Measurements from ENCODE around the gene ADORA3. TPM values are rescaled to one million over a fixed set of nuclear protein-coding genes. Genes with fewer than 3 reads are reported as not detected.

Gene ADORA3
- total RNA-seq, 1 experiment from 2014 or later = 0.15 TPM

- no peak overlapping the region for H3K4me3 Mint-ChIP-seq
- no peak for TF ChIP-seq CBFB (CRISPR knock-in tag; IDR thresholded peaks at IDR 0.05; ENCODE audit: low read depth)
- TF ChIP-seq ZNF138 (CRISPR knock-in tag; conservative IDR thresholded peaks at IDR 0.05) = no peak
- TF ChIP-seq KAT7 (CRISPR knock-in tag; IDR thresholded peaks at IDR 0.05; ENCODE audit: borderline replicate concordance) = no peak
- no peak for ATAC-seq
- ChIA-PET CTCF (no interaction called here), POLR2A (no interaction called here)
- H3K4me1 Mint-ChIP-seq = peaks cover 8% of the 10 kb centered on the region
- no peak overlapping the region for H3K27ac Mint-ChIP-seq
- no peak for DNase-seq (ENCODE audit: low spot score)
- H3K36me3 Mint-ChIP-seq = peaks cover 3% of the 10 kb centered on the region; the same call in 1 of the 2 replicates
- peaks cover 22% of the 10 kb centered on the region for H3K9me3 Mint-ChIP-seq
- H3K27me3 Mint-ChIP-seq (ENCODE audit: low read depth) = peaks cover 6% of the 10 kb centered on the region
Measured at GRCh38 chr1:111520053-111520452, 16.6 kb upstream of the ADORA3 start.

- ATAC-seq (no peak), DNase-seq (ENCODE audit: low spot score) (no peak)
- H3K4me1 Mint-ChIP-seq = peaks cover 11% of the 10 kb centered on the region
- ChIA-PET CTCF (interaction anchor here (1.1 to 3.7 kb wide), 3 partner anchors 10 to 65 kb away, joined by 3 to 24 read pairs (median 4); no protein-coding TSS in a partner anchor), POLR2A (no interaction called here)
- H3K9me3 Mint-ChIP-seq = peaks cover 8% of the 10 kb centered on the region; the same call in 1 of the 2 replicates
- TF ChIP-seq ETV6 (CRISPR knock-in tag; IDR thresholded peaks at IDR 0.05) (no peak), GRHL2 (CRISPR knock-in tag; IDR thresholded peaks at IDR 0.05; ENCODE audit: insufficient replicate concordance, severe bottlenecking) (no peak), TP53 (CRISPR knock-in tag; IDR thresholded peaks at IDR 0.05) (no peak), KAT7 (CRISPR knock-in tag; IDR thresholded peaks at IDR 0.05; ENCODE audit: borderline replicate concordance) (no peak), ARID4B (CRISPR knock-in tag; IDR thresholded peaks at IDR 0.05; ENCODE audit: borderline replicate concordance) (no peak), HMGA2 (CRISPR knock-in tag; IDR thresholded peaks at IDR 0.05) (no peak), ZNF219 (CRISPR knock-in tag; IDR thresholded peaks at IDR 0.05; ENCODE audit: borderline replicate concordance) (no peak), MLX (CRISPR knock-in tag; IDR thresholded peaks at IDR 0.05) (no peak), ZNF532 (CRISPR knock-in tag; IDR thresholded peaks at IDR 0.05; ENCODE audit: borderline replicate concordance) (no peak), ZNF138 (CRISPR knock-in tag; conservative IDR thresholded peaks at IDR 0.05) (no peak), ZNF281 (CRISPR knock-in tag; IDR thresholded peaks at IDR 0.05) (no peak)
- H3K4me3 Mint-ChIP-seq = no peak overlapping the region
- no peak overlapping the region for H3K27ac Mint-ChIP-seq
- no peaks in the 10 kb centered on the region for H3K36me3 Mint-ChIP-seq
- H3K27me3 Mint-ChIP-seq (ENCODE audit: low read depth) = peaks cover 10% of the 10 kb centered on the region
Measured at GRCh38 chr1:111517469-111518225, 14.2 kb upstream of the ADORA3 start.
